Measurements from ENCODE around the gene MINDY3. TPM values are rescaled to one million over a fixed set of nuclear protein-coding genes. Genes with fewer than 3 reads are reported as not detected.

The MINDY3 gene
- total RNA-seq, 1 experiment from 2014 or later: 10.4 TPM

DNA sequence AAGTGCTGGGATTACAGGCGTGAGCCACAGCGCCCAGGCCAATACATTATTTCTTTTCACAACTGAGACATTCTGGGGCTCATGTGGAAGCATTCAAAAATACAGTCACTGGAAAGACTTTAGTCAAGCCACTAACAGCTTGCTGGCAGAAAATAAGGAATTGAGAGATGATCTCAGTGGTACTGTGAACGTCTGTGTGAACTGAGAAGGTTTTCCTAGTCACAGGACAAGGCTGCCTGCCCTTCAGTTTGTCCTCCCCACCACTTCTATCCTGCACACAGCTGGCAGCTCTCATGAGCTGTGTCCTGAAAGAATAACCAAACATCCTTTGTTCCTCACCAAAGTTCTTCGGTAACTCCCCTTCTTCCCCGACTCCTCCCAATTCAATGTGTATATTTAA lies 109.3 kb downstream of the MINDY3 start:
- intact Hi-C loops (cut with micrococcal nuclease; ENCODE audit: unreplicated experiment) (no loop called here), in situ Hi-C loops (cut with HindIII; ENCODE audit: low pct_unique_long_range_greater_than_20kb, low sequenced_read_pairs) (no loop called here)
- CTCF ChIA-PET: no interaction called here
- no peak overlapping the region for H3K27ac ChIP-seq (ENCODE audit: low read length)
- H3K36me3 ChIP-seq (ENCODE audit: control insufficient read depth, insufficient read depth, low read length): no peaks in the 10 kb centered on the region
- H3K4me3 ChIP-seq (ENCODE audit: low read depth in 2 of 2, low read length in 2 of 2): no peak overlapping the region
- H3K27me3 ChIP-seq (ENCODE audit: control insufficient read depth, insufficient read depth, low read length): no peaks in the 10 kb centered on the region
- no peaks in the 10 kb centered on the region for H3K4me1 ChIP-seq (ENCODE audit: control insufficient read depth, insufficient read depth, low read length)
- ATAC-seq: no peak
- POLR2A ChIA-PET: no interaction called here
- DNase-seq (ENCODE audit: low read depth, low spot score): no peak
- no TSS peak for BruUV-seq (replicated peaks)
- no peak for TF ChIP-seq TCF7L2 (IDR thresholded peaks at IDR 0.05; ENCODE audit: low read depth, low read length)
- no peak for TF ChIP-seq POLR2AphosphoS5 (IDR thresholded peaks at IDR 0.05; ENCODE audit: low read depth, low read length)
- TF ChIP-seq, protein P1, sequence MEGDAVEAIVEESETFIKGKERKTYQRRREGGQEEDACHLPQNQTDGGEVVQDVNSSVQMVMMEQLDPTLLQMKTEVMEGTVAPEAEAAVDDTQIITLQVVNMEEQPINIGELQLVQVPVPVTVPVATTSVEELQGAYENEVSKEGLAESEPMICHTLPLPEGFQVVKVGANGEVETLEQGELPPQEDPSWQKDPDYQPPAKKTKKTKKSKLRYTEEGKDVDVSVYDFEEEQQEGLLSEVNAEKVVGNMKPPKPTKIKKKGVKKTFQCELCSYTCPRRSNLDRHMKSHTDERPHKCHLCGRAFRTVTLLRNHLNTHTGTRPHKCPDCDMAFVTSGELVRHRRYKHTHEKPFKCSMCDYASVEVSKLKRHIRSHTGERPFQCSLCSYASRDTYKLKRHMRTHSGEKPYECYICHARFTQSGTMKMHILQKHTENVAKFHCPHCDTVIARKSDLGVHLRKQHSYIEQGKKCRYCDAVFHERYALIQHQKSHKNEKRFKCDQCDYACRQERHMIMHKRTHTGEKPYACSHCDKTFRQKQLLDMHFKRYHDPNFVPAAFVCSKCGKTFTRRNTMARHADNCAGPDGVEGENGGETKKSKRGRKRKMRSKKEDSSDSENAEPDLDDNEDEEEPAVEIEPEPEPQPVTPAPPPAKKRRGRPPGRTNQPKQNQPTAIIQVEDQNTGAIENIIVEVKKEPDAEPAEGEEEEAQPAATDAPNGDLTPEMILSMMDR (IDR thresholded peaks at IDR 0.05): no peak
- TF ChIP-seq, protein P2, sequence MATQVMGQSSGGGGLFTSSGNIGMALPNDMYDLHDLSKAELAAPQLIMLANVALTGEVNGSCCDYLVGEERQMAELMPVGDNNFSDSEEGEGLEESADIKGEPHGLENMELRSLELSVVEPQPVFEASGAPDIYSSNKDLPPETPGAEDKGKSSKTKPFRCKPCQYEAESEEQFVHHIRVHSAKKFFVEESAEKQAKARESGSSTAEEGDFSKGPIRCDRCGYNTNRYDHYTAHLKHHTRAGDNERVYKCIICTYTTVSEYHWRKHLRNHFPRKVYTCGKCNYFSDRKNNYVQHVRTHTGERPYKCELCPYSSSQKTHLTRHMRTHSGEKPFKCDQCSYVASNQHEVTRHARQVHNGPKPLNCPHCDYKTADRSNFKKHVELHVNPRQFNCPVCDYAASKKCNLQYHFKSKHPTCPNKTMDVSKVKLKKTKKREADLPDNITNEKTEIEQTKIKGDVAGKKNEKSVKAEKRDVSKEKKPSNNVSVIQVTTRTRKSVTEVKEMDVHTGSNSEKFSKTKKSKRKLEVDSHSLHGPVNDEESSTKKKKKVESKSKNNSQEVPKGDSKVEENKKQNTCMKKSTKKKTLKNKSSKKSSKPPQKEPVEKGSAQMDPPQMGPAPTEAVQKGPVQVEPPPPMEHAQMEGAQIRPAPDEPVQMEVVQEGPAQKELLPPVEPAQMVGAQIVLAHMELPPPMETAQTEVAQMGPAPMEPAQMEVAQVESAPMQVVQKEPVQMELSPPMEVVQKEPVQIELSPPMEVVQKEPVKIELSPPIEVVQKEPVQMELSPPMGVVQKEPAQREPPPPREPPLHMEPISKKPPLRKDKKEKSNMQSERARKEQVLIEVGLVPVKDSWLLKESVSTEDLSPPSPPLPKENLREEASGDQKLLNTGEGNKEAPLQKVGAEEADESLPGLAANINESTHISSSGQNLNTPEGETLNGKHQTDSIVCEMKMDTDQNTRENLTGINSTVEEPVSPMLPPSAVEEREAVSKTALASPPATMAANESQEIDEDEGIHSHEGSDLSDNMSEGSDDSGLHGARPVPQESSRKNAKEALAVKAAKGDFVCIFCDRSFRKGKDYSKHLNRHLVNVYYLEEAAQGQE (IDR thresholded peaks at IDR 0.05; ENCODE audit: insufficient read depth in 1 of 2, low read depth in 2 of 2, low read length in 1 of 2): no peak
- no peak for TF ChIP-seq SIN3A (IDR thresholded peaks at IDR 0.05; ENCODE audit: borderline replicate concordance, insufficient read depth, low read depth, low read length)
- no peaks in the 10 kb centered on the region for H3K9me3 ChIP-seq (ENCODE audit: control insufficient read depth, insufficient read depth, low read depth, low read length)

DNA sequence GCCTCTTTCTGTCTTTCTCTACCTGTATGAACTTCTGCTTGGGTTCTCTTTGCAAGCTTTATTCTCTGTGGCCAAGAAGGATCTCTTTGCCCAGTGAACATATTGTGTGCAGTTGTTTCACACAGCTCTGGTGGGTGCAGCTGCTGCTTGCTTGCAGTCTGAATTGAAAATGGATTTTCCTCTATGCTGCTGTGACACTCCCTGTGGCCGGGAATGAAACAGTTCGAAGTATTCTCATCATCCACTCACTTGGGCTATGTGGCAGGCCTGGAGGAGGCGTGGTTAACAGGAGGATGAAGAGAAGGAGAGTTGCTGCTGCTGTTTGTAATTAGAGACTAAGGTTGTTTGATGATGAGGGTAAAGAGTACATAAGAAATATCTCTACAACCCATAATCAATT lies 112.2 kb downstream of the MINDY3 start:
- DNase-seq (ENCODE audit: low read depth, low spot score): no peak
- Histone ChIP-seq H3K4me3 (ENCODE audit: low read depth in 2 of 2, low read length in 2 of 2) (no peak overlapping the region), H3K36me3 (ENCODE audit: control insufficient read depth, insufficient read depth, low read length) (no peaks in the 10 kb centered on the region), H3K4me1 (ENCODE audit: control insufficient read depth, insufficient read depth, low read length) (no peaks in the 10 kb centered on the region), H3K27ac (ENCODE audit: low read length) (no peak overlapping the region), H3K27me3 (ENCODE audit: control insufficient read depth, insufficient read depth, low read length) (no peaks in the 10 kb centered on the region), H3K9me3 (ENCODE audit: control insufficient read depth, insufficient read depth, low read depth, low read length) (no peaks in the 10 kb centered on the region)
- in situ Hi-C loops (cut with HindIII; ENCODE audit: low pct_unique_long_range_greater_than_20kb, low sequenced_read_pairs): no loop called here
- POLR2A ChIA-PET: no interaction called here
- TF ChIP-seq SIN3A (IDR thresholded peaks at IDR 0.05; ENCODE audit: borderline replicate concordance, insufficient read depth, low read depth, low read length) (no peak), TCF7L2 (IDR thresholded peaks at IDR 0.05; ENCODE audit: low read depth, low read length) (no peak), POLR2AphosphoS5 (IDR thresholded peaks at IDR 0.05; ENCODE audit: low read depth, low read length) (no peak)
- TF ChIP-seq, protein P1 (IDR thresholded peaks at IDR 0.05): no peak
- TF ChIP-seq, protein P2 (IDR thresholded peaks at IDR 0.05; ENCODE audit: insufficient read depth in 1 of 2, low read depth in 2 of 2, low read length in 1 of 2): no peak
- no TSS peak for BruUV-seq (replicated peaks)
- intact Hi-C loops (cut with micrococcal nuclease; ENCODE audit: unreplicated experiment): no loop called here
- ATAC-seq: no peak
- CTCF ChIA-PET: no interaction called here

Measured in Panc1 (cell line).